ENCODE results near the gene ZC3HAV1. TPM values are rescaled to one million over a fixed set of nuclear protein-coding genes. Genes with fewer than 3 reads are reported as not detected.
"Not testable (repeated sequence)": the region's sequence is repeated elsewhere in the genome, so short reads cannot be mapped to it uniquely, and the experiment has no call there.

Gene ZC3HAV1
- total RNA-seq, 2 experiments from 2014 or later: 124 to 129 TPM

- POLR2A ChIA-PET, H3K9me3 Mint-ChIP-seq: not testable (repeated sequence)
These were observed 83.7 kb downstream of the ZC3HAV1 start for GRCh38 chr7:139025861-139026260.

GRCh38 chr7:139023076-139023475 lies 86.4 kb downstream of the ZC3HAV1 start:
- Mint-ChIP-seq H3K4me1 (peaks cover 6% of the 10 kb centered on the region), H3K9me3 (no peaks in the 10 kb centered on the region), H3K36me3 (ENCODE audit: low read depth) (peaks cover 36% of the 10 kb centered on the region), H3K4me3 (no peak overlapping the region), H3K27me3 (no peaks in the 10 kb centered on the region), H3K27ac (no peak overlapping the region)
- ChIA-PET CTCF (interaction anchor here (1.3 to 1.8 kb wide), 2 partner anchors 10 to 26 kb away, joined by 3 to 4 read pairs; no protein-coding TSS in a partner anchor), POLR2A (no interaction called here)
- DNase-seq: no peak

More at GRCh38 chr7:139025861-139026260, 83.7 kb downstream of the ZC3HAV1 start:
- Mint-ChIP-seq H3K36me3 (ENCODE audit: low read depth) (peaks cover 48% of the 10 kb centered on the region), H3K4me1 (peaks cover 11% of the 10 kb centered on the region)
- not testable (repeated sequence) for DNase-seq, H3K27ac Mint-ChIP-seq, H3K4me3 Mint-ChIP-seq, H3K27me3 Mint-ChIP-seq
- CTCF ChIA-PET: interaction anchor here (0.6 to 1.9 kb wide), 8 partner anchors 8 to 111 kb away, joined by 3 to 10 read pairs (median 3); a partner anchor contains a TSS

GRCh38 chr7:139022286-139022685 lies 87.2 kb downstream of the ZC3HAV1 start:
- POLR2A ChIA-PET: no interaction called here
- Mint-ChIP-seq H3K9me3 (no peaks in the 10 kb centered on the region), H3K27ac (no peak overlapping the region), H3K27me3 (no peaks in the 10 kb centered on the region), H3K4me1 (peaks cover 9% of the 10 kb centered on the region), H3K36me3 (ENCODE audit: low read depth) (peaks cover 34% of the 10 kb centered on the region), H3K4me3 (no peak overlapping the region)
- CTCF ChIA-PET: interaction anchor here (0.6 kb wide), 1 partner anchor 381 kb away, joined by 3 read pairs; no protein-coding TSS in a partner anchor
- no peak for DNase-seq

GRCh38 chr7:139018910-139019309 lies 90.6 kb downstream of the ZC3HAV1 start:
- Mint-ChIP-seq H3K9me3 (no peaks in the 10 kb centered on the region), H3K4me3 (no peak overlapping the region), H3K36me3 (ENCODE audit: low read depth) (peaks cover 19% of the 10 kb centered on the region), H3K27me3 (peaks cover 14% of the 10 kb centered on the region), H3K27ac (no peak overlapping the region), H3K4me1 (peaks cover 10% of the 10 kb centered on the region)
- ChIA-PET CTCF (interaction anchor here (0.8 to 2.6 kb wide), 3 partner anchors 10 to 115 kb away, joined by 4 to 8 read pairs (median 7); a partner anchor contains a TSS), POLR2A (no interaction called here)
- no peak for DNase-seq

- H3K36me3 Mint-ChIP-seq (ENCODE audit: low read depth): peaks cover 4% of the 10 kb centered on the region
- POLR2A ChIA-PET: no interaction called here
- peaks cover 18% of the 10 kb centered on the region for H3K27me3 Mint-ChIP-seq
- no peak overlapping the region for H3K4me3 Mint-ChIP-seq
- H3K27ac Mint-ChIP-seq: no peak overlapping the region
- peak; percentile 79 for DNase-seq
- H3K4me1 Mint-ChIP-seq: peaks cover 10% of the 10 kb centered on the region
- CTCF ChIA-PET: interaction anchor here (0.5 to 2.6 kb wide), 20 partner anchors 10 to 1462 kb away, joined by 3 to 10 read pairs (median 4); partner anchors contain the start of gene UBN2
- H3K9me3 Mint-ChIP-seq: no peaks in the 10 kb centered on the region
These were observed 92.5 kb downstream of the ZC3HAV1 start for GRCh38 chr7:139016931-139017511.

GRCh38 chr7:139011373-139011772 lies 98.1 kb downstream of the ZC3HAV1 start:
- Mint-ChIP-seq H3K9me3 (peaks cover 11% of the 10 kb centered on the region), H3K4me1 (no peaks in the 10 kb centered on the region), H3K4me3 (no peak overlapping the region), H3K27me3 (peaks cover 17% of the 10 kb centered on the region), H3K36me3 (ENCODE audit: low read depth) (no peaks in the 10 kb centered on the region), H3K27ac (no peak overlapping the region)
- no peak for DNase-seq
- ChIA-PET CTCF (interaction anchor here (0.9 kb wide), 1 partner anchor 423 kb away, joined by 3 read pairs; no protein-coding TSS in a partner anchor), POLR2A (no interaction called here)

GRCh38 chr7:139004321-139005090 lies 105.0 kb downstream of the ZC3HAV1 start:
- ChIA-PET CTCF (interaction anchor here (0.9 kb wide), 1 partner anchor 18 kb away, joined by 3 read pairs; no protein-coding TSS in a partner anchor), POLR2A (no interaction called here)
- Mint-ChIP-seq H3K36me3 (ENCODE audit: low read depth) (peaks cover 4% of the 10 kb centered on the region), H3K9me3 (peaks cover 25% of the 10 kb centered on the region), H3K27me3 (peaks cover 34% of the 10 kb centered on the region), H3K4me3 (no peak overlapping the region), H3K4me1 (peaks cover 4% of the 10 kb centered on the region), H3K27ac (no peak overlapping the region)
- DNase-seq: no peak

- H3K27ac Mint-ChIP-seq: no peak overlapping the region
- peak; percentile 26 for DNase-seq
- peaks cover 12% of the 10 kb centered on the region for H3K4me1 Mint-ChIP-seq
- H3K9me3 Mint-ChIP-seq: peaks cover 12% of the 10 kb centered on the region
- H3K4me3 Mint-ChIP-seq: no peak overlapping the region
- H3K36me3 Mint-ChIP-seq (ENCODE audit: low read depth): peaks cover 4% of the 10 kb centered on the region
- ChIA-PET POLR2A (interaction anchor here (0.6 kb wide), 1 partner anchor 96 kb away, joined by 3 read pairs; no protein-coding TSS in a partner anchor), CTCF (no interaction called here)
- H3K27me3 Mint-ChIP-seq: peaks cover 42% of the 10 kb centered on the region
These were observed 110.1 kb downstream of the ZC3HAV1 start for GRCh38 chr7:138999414-138999813.

Other genes starting within 250 kb of the ZC3HAV1 start
- gene KIAA1549, start 128.3 kb downstream of the ZC3HAV1 start, total RNA-seq: under 1 TPM; 0.12 TPM
- 10 to 100 TPM; 14.9 to 16.5 TPM for gene ZC3HAV1L, start 73.7 kb downstream of the ZC3HAV1 start, total RNA-seq
- gene UBN2, start 121.5 kb upstream of the ZC3HAV1 start, total RNA-seq: 10 to 100 TPM in 1 of 2 experiments, 1 to 10 TPM in 1; 9.5 to 11.8 TPM
- 1 to 10 TPM; 4.0 to 7.8 TPM for gene FMC1, start 231.6 kb upstream of the ZC3HAV1 start, total RNA-seq